HG02763 (cell line): ENCODE results near the gene PDE3B.
"Not testable (repeated sequence)": the region's sequence is repeated elsewhere in the genome, so short reads cannot be mapped to it uniquely, and the experiment has no call there.

Source experiments
- ATAC-seq: cut with Tn5 transposase; IDR thresholded peaks from one replicate; pipeline ENCODE4 v1.9.1; 2021; ENCODE audit warnings: mild to moderate bottlenecking, moderate library complexity; ENCODE audit not compliant: unreplicated experiment

The PDE3B gene

GRCh38 chr11:14643697-14644225, at the start of gene PDE3B:
PDE3B (plus strand) TSS chr11:14643804; CDS start chr11:14644076, 272 bp downstream.
- peak; percentile 78 for ATAC-seq

GRCh38 chr11:14595261-14595660, 48.3 kb upstream of the PDE3B start:
- not testable (repeated sequence) for ATAC-seq

- no peak for ATAC-seq
These were observed 35.9 kb upstream of the PDE3B start for GRCh38 chr11:14607713-14608112.

GRCh38 chr11:14609902-14610301, 33.7 kb upstream of the PDE3B start:
- ATAC-seq, result no peak

- ATAC-seq, result no peak
These were observed 31.7 kb upstream of the PDE3B start for GRCh38 chr11:14611939-14612338.

- no peak for ATAC-seq
These were observed 30.9 kb upstream of the PDE3B start for GRCh38 chr11:14612694-14613093.

GRCh38 chr11:14614091-14614622, 29.4 kb upstream of the PDE3B start:
- no peak for ATAC-seq

- no peak for ATAC-seq
These were observed 26.2 kb upstream of the PDE3B start for GRCh38 chr11:14617241-14618027.

GRCh38 chr11:14618060-14618459, 25.5 kb upstream of the PDE3B start:
- ATAC-seq, result no peak

- ATAC-seq, result no peak
These were observed 23.7 kb upstream of the PDE3B start for GRCh38 chr11:14619603-14620531.

- ATAC-seq, result no peak
These were observed 21.2 kb upstream of the PDE3B start for GRCh38 chr11:14622223-14622954.

- no peak for ATAC-seq
These were observed 20.6 kb upstream of the PDE3B start for GRCh38 chr11:14623036-14623435.

GRCh38 chr11:14625586-14626205, 17.9 kb upstream of the PDE3B start:
- ATAC-seq, result no peak

GRCh38 chr11:14626650-14627049, 17.0 kb upstream of the PDE3B start:
- ATAC-seq, result no peak

GRCh38 chr11:14633506-14634224, 9.9 kb upstream of the PDE3B start:
- ATAC-seq, result not testable (repeated sequence)

GRCh38 chr11:14634813-14635212, 8.8 kb upstream of the PDE3B start:
- ATAC-seq, result no peak

GRCh38 chr11:14635546-14635945, 8.1 kb upstream of the PDE3B start:
- ATAC-seq, result no peak

GRCh38 chr11:14636119-14636518, 7.5 kb upstream of the PDE3B start:
- ATAC-seq, result peak; percentile 40

GRCh38 chr11:14637868-14638409, 5.7 kb upstream of the PDE3B start:
- no peak for ATAC-seq
